Measurements from ENCODE around the gene PNRC1. TPM values are rescaled to one million over a fixed set of nuclear protein-coding genes. Genes with fewer than 3 reads are reported as not detected.

Gene PNRC1
- total and polyA plus RNA-seq, 2 donors from 2014 or later, result 72.0 to 232 TPM

GRCh38 chr6:89066940-89067646, 13.5 kb upstream of the PNRC1 start:
- intact Hi-C loops (cut with DNase I), result no loop called here
- Histone ChIP-seq H3K36me3 (ENCODE audit: control insufficient read depth in 2 of 3, insufficient read depth in 3 of 3, low read length in 3 of 3) (no peaks in the 10 kb centered on the region), H3K27ac (ENCODE audit: low read depth in 2 of 2, low read length in 2 of 2) (no peak overlapping the region), H3K9ac (ENCODE audit: low read length in 3 of 3) (no peak overlapping the region), H3K4me3 (ENCODE audit: low read length in 3 of 3) (no peak overlapping the region), H3K4me1 (ENCODE audit: control insufficient read depth in 2 of 3, insufficient read depth in 2 of 3, low read depth in 1 of 3, low read length in 3 of 3) (no peaks in the 10 kb centered on the region), H3K27me3 (ENCODE audit: control insufficient read depth, insufficient read depth, low read length) (no peaks in the 10 kb centered on the region), H3K9me3 (ENCODE audit: control insufficient read depth in 2 of 3, insufficient read depth in 1 of 3, low read length in 3 of 3) (no peaks in the 10 kb centered on the region)
- FAIRE-seq, result no peak
- no peak for TF ChIP-seq CTCF (IDR thresholded peaks at IDR 0.05; ENCODE audit: borderline replicate concordance, extremely low read depth, insufficient read depth)
- no peak for DNase-seq

- FAIRE-seq (no peak), DNase-seq (no peak)
- Histone ChIP-seq H3K4me1 (ENCODE audit: control insufficient read depth in 2 of 3, insufficient read depth in 2 of 3, low read depth in 1 of 3, low read length in 3 of 3) (no peaks in the 10 kb centered on the region), H3K9ac (ENCODE audit: low read length in 3 of 3) (no peak overlapping the region), H3K36me3 (ENCODE audit: control insufficient read depth in 2 of 3, insufficient read depth in 3 of 3, low read length in 3 of 3) (no peaks in the 10 kb centered on the region), H3K4me3 (ENCODE audit: low read length in 3 of 3) (no peak overlapping the region), H3K27ac (ENCODE audit: low read depth in 2 of 2, low read length in 2 of 2) (no peak overlapping the region), H3K9me3 (ENCODE audit: control insufficient read depth in 2 of 3, insufficient read depth in 1 of 3, low read length in 3 of 3) (no peaks in the 10 kb centered on the region), H3K27me3 (ENCODE audit: control insufficient read depth, insufficient read depth, low read length) (no peaks in the 10 kb centered on the region)
- intact Hi-C loops (cut with DNase I), result no loop called here
- no peak for TF ChIP-seq CTCF (IDR thresholded peaks at IDR 0.05; ENCODE audit: borderline replicate concordance, extremely low read depth, insufficient read depth)
Measured at GRCh38 chr6:89067796-89068195, 12.8 kb upstream of the PNRC1 start.

- Histone ChIP-seq H3K4me1 (ENCODE audit: control insufficient read depth in 2 of 3, insufficient read depth in 2 of 3, low read depth in 1 of 3, low read length in 3 of 3) (no peaks in the 10 kb centered on the region), H3K27ac (ENCODE audit: low read depth in 2 of 2, low read length in 2 of 2) (no peak overlapping the region), H3K4me3 (ENCODE audit: low read length in 3 of 3) (no peak overlapping the region), H3K9me3 (ENCODE audit: control insufficient read depth in 2 of 3, insufficient read depth in 1 of 3, low read length in 3 of 3) (peaks cover 0 to 3% (median 0%) of the 10 kb centered on the region in 3 donors), H3K9ac (ENCODE audit: low read length in 3 of 3) (no peak overlapping the region), H3K36me3 (ENCODE audit: control insufficient read depth in 2 of 3, insufficient read depth in 3 of 3, low read length in 3 of 3) (no peaks in the 10 kb centered on the region), H3K27me3 (ENCODE audit: control insufficient read depth, insufficient read depth, low read length) (no peaks in the 10 kb centered on the region)
- FAIRE-seq (no peak), DNase-seq (no peak)
- intact Hi-C loops (cut with DNase I), result no loop called here
- TF ChIP-seq CTCF (IDR thresholded peaks at IDR 0.05; ENCODE audit: borderline replicate concordance, extremely low read depth, insufficient read depth), result no peak
Measured at GRCh38 chr6:89068695-89069094, 11.9 kb upstream of the PNRC1 start.
